Measurements from ENCODE around the gene DLG1.

DNA sequence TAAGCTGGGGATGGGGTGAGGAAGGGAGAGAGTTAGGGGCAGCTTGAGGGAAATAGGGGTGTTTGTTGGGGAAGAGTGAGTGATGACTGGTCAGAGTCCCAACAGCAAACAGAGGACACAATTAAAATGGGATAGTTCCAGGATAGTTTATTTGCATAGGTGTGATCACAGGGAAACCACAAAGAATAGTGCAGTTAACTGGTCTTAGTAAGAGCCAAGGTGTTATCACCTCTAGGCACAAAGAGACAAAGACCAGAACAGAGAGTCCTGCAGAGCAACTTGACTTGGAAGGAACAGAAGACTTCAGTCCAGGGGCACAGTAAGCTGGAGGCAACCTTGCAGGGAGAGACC, 42.1 kb upstream of the DLG1 start:
- TF ChIP-seq, protein P1, sequence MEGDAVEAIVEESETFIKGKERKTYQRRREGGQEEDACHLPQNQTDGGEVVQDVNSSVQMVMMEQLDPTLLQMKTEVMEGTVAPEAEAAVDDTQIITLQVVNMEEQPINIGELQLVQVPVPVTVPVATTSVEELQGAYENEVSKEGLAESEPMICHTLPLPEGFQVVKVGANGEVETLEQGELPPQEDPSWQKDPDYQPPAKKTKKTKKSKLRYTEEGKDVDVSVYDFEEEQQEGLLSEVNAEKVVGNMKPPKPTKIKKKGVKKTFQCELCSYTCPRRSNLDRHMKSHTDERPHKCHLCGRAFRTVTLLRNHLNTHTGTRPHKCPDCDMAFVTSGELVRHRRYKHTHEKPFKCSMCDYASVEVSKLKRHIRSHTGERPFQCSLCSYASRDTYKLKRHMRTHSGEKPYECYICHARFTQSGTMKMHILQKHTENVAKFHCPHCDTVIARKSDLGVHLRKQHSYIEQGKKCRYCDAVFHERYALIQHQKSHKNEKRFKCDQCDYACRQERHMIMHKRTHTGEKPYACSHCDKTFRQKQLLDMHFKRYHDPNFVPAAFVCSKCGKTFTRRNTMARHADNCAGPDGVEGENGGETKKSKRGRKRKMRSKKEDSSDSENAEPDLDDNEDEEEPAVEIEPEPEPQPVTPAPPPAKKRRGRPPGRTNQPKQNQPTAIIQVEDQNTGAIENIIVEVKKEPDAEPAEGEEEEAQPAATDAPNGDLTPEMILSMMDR (IDR thresholded peaks at IDR 0.05; ENCODE audit: poor library complexity, severe bottlenecking): no peak
- TF ChIP-seq RAD21 (conservative IDR thresholded peaks at IDR 0.05): no peak
- TF ChIP-seq POLR2AphosphoS5 (IDR thresholded peaks at IDR 0.05): no peak
- no peak for TF ChIP-seq EZH2 (IDR thresholded peaks at IDR 0.05; ENCODE audit: borderline replicate concordance, insufficient read depth, low read length, poor library complexity, severe bottlenecking)

All from neural cell (in vitro differentiated cells).